Activated CD4-positive, alpha-beta T cell treated with anti-CD3 and anti-CD28 coated beads, Interleukin-10, Interleukin-2, amounts not matched to agents 100 ng/mL and 50 ng/mL, durations not matched to agents 16 hours and 8 hours (primary cell): ENCODE measurements around the gene DIPK1A.

ENCODE experiments used
- DNase-seq: peaks from one replicate; pipeline ENCODE4 v3.0.0-alpha.2; 2020

The DIPK1A gene

GRCh38 chr1:92833840-92834239 is 127.4 kb downstream of the DIPK1A start:
- DNase-seq, result peak; percentile 32

- DNase-seq, result no peak
Measured at GRCh38 chr1:92832537-92833114, 128.6 kb downstream of the DIPK1A start.

- DNase-seq, result peak; percentile 99
Measured at GRCh38 chr1:92831762-92832536, 129.3 kb downstream of the DIPK1A start, which contains the start of gene RPL5. RPL5 (plus strand) TSS chr1:92832040; CDS start chr1:92832115, 75 bp downstream.

GRCh38 chr1:92831368-92831761 is 129.9 kb downstream of the DIPK1A start:
- no peak for DNase-seq

GRCh38 chr1:92826792-92827191 is 134.5 kb downstream of the DIPK1A start:
- no peak for DNase-seq

GRCh38 chr1:92822879-92823278 is 138.4 kb downstream of the DIPK1A start:
- DNase-seq, result no peak

- DNase-seq, result no peak
Measured at GRCh38 chr1:92820551-92820950, 140.7 kb downstream of the DIPK1A start.

GRCh38 chr1:92820024-92820423 is 141.2 kb downstream of the DIPK1A start:
- DNase-seq, result no peak

- DNase-seq, result peak; percentile 44
Measured at GRCh38 chr1:92817986-92818764, 143.1 kb downstream of the DIPK1A start.

- DNase-seq, result no peak
Measured at GRCh38 chr1:92817137-92817697, 144.0 kb downstream of the DIPK1A start.

GRCh38 chr1:92816732-92817131 is 144.5 kb downstream of the DIPK1A start:
- no peak for DNase-seq

GRCh38 chr1:92808381-92808780 is 152.9 kb downstream of the DIPK1A start:
- no peak for DNase-seq

GRCh38 chr1:92805216-92805615 is 156.0 kb downstream of the DIPK1A start:
- no peak for DNase-seq

- DNase-seq, result no peak
Measured at GRCh38 chr1:92804721-92805201, 156.5 kb downstream of the DIPK1A start.

- no peak for DNase-seq
Measured at GRCh38 chr1:92803140-92803887, 157.9 kb downstream of the DIPK1A start.

GRCh38 chr1:92797961-92798360 is 163.3 kb downstream of the DIPK1A start:
- no peak for DNase-seq

- DNase-seq, result no peak
Measured at GRCh38 chr1:92797297-92797696, 164.0 kb downstream of the DIPK1A start.

- no peak for DNase-seq
Measured at GRCh38 chr1:92795166-92795565, 166.1 kb downstream of the DIPK1A start.

GRCh38 chr1:92792340-92792782 is 168.9 kb downstream of the DIPK1A start:
- DNase-seq, result no peak
